Spleen (tissue), 7 donors: Measurements from ENCODE around the gene DNAJC19.

Source experiments
- POLR2A ChIP-seq, 3 donors: fragments of 450-650 bp; IDR thresholded peaks; one replicate each; pipeline ENCODE4 v1.5.1; 2017; ENCODE audit warnings: antibody characterized with exemption in 3 of 3, mild to moderate bottlenecking in 1 of 3
- POLR2AphosphoS5 ChIP-seq, 3 donors: sonication (generic); formaldehyde crosslinking; IDR thresholded peaks; one replicate each; pipeline ENCODE4 v1.5.1; 2017; ENCODE audit warnings: antibody characterized with exemption in 3 of 3
- TF ChIP-seq, protein P1 (sequence below), 11 experiments: fragments of 200-600 bp in 7 of 11; fragments of 450-650 bp in 4 of 11; sonication (generic) in 4 of 11; IDR thresholded peaks in 8 of 11; conservative IDR thresholded peaks in 3 of 11; 1 replicate in 7 of 11; 2 replicates in 4 of 11; pipeline versions ENCODE4 v1.4.0 to v1.8.0; 2016 to 2021; ENCODE audit warnings: antibody characterized with exemption in 11 of 11, inconsistent platforms in 4 of 11, mild to moderate bottlenecking in 1 of 11
- donor health status: DM: no; HTN: no; CAD: no; lungs with moderate emphysema.
- donor health status: DM: no; HTN: no; CAD: no.
- donor health status: DM: no; HTN: no; CAD: no.

DNA sequence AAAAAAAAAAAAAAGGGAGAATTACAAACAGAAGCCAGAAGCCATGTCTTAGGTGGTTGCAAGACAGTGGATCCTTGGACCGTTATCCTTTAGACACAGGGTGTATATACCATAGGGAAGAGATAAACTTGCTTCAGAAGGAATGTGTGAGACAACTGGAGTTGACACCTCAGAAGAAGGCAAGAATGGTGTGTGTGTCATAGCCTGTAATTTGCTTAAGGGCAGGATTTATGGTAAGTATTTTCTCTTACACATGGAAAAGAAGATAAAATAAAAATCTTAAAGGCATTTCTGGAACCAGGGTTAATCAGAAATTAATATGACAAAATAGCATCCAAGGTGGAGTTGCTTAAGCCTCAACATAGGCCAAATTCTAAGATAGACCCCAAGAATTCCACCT is 19.3 kb upstream of the DNAJC19 start:
- TF ChIP-seq, protein P1, sequence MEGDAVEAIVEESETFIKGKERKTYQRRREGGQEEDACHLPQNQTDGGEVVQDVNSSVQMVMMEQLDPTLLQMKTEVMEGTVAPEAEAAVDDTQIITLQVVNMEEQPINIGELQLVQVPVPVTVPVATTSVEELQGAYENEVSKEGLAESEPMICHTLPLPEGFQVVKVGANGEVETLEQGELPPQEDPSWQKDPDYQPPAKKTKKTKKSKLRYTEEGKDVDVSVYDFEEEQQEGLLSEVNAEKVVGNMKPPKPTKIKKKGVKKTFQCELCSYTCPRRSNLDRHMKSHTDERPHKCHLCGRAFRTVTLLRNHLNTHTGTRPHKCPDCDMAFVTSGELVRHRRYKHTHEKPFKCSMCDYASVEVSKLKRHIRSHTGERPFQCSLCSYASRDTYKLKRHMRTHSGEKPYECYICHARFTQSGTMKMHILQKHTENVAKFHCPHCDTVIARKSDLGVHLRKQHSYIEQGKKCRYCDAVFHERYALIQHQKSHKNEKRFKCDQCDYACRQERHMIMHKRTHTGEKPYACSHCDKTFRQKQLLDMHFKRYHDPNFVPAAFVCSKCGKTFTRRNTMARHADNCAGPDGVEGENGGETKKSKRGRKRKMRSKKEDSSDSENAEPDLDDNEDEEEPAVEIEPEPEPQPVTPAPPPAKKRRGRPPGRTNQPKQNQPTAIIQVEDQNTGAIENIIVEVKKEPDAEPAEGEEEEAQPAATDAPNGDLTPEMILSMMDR (IDR thresholded peaks at IDR 0.05 in 8 of 11, conservative IDR thresholded peaks at IDR 0.05 in 3 of 11) = no peak
- no peak for TF ChIP-seq POLR2A (IDR thresholded peaks at IDR 0.05)
- no peak for TF ChIP-seq POLR2AphosphoS5 (IDR thresholded peaks at IDR 0.05)
